GM12864 (cell line): Measurements from ENCODE around the gene HMGN3.
"Not testable (repeated sequence)": the region's sequence is repeated elsewhere in the genome, so short reads cannot be mapped to it uniquely, and the experiment has no call there.

ENCODE experiments used
- DNase-seq: peaks from one replicate; pipeline ENCODE4 v3.0.0-alpha.2; 2011; ENCODE audit warnings: low read depth
- H3K4me3 ChIP-seq: 2 replicates; pipeline ENCODE4 v1.5.1; 2011; ENCODE audit warnings: mild to moderate bottlenecking, low read depth, low read length, control low read depth
- TF ChIP-seq, protein P1 (sequence below): IDR thresholded peaks from 2 replicates; pipeline ENCODE4 v1.5.1; 2011; ENCODE audit warnings: low read depth, mild to moderate bottlenecking, moderate library complexity, low read length, control low read depth, inconsistent platforms; ENCODE audit errors: missing control alignments

Gene HMGN3

GRCh38 chr6:79261666-79262065 lies 27.2 kb upstream of the HMGN3 start:
- TF ChIP-seq, protein P1, sequence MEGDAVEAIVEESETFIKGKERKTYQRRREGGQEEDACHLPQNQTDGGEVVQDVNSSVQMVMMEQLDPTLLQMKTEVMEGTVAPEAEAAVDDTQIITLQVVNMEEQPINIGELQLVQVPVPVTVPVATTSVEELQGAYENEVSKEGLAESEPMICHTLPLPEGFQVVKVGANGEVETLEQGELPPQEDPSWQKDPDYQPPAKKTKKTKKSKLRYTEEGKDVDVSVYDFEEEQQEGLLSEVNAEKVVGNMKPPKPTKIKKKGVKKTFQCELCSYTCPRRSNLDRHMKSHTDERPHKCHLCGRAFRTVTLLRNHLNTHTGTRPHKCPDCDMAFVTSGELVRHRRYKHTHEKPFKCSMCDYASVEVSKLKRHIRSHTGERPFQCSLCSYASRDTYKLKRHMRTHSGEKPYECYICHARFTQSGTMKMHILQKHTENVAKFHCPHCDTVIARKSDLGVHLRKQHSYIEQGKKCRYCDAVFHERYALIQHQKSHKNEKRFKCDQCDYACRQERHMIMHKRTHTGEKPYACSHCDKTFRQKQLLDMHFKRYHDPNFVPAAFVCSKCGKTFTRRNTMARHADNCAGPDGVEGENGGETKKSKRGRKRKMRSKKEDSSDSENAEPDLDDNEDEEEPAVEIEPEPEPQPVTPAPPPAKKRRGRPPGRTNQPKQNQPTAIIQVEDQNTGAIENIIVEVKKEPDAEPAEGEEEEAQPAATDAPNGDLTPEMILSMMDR, result no peak
- H3K4me3 ChIP-seq, result no peak overlapping the region
- DNase-seq, result no peak

DNA sequence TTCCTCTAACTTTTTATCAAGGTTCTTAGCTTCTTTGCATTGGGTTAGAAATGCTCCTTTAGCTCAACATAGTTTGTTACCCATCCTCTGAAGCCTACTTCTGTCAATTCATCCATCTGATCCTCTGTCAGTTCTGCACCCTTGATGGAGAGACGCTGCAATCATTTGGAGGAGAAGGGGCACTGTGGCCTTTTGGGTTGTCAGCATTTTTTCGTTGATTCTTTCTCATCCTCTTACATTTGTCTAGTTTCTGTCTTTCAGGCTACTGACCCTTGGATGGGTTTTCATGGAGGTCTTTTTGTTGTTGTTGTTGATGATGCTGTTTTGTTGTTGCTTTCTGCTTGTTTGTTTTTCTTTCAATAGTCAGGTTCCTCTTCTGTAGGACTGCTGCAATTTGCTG lies 26.3 kb upstream of the HMGN3 start:
- no peak overlapping the region for H3K4me3 ChIP-seq
- TF ChIP-seq, protein P1, result no peak
- no peak for DNase-seq

- no peak overlapping the region for H3K4me3 ChIP-seq
- TF ChIP-seq, protein P1, result no peak
- no peak for DNase-seq
Measured at GRCh38 chr6:79257381-79258205, 23.1 kb upstream of the HMGN3 start.

- not testable (repeated sequence) for H3K4me3 ChIP-seq, DNase-seq
Measured at GRCh38 chr6:79256770-79257169, 22.3 kb upstream of the HMGN3 start.

DNA sequence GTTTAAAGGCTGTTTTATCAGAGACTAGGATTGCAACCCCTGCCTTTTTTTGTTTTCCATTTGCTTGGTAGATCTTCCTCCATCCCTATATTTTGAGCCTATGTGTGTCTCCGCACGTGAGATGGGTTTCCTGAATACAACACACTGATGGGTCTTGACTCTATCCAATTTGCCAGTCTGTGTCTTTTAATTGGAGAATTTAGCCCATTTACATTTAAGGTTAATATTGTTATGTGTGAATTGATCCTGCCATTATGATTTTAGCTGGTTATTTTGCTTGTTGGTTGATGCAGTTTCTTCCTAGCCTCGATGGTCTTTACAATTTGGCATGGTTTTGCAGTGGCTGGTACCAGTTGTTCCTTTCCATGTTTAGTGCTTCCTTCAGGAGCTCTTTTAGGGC lies 20.6 kb upstream of the HMGN3 start:
- H3K4me3 ChIP-seq, DNase-seq: not testable (repeated sequence)

DNA sequence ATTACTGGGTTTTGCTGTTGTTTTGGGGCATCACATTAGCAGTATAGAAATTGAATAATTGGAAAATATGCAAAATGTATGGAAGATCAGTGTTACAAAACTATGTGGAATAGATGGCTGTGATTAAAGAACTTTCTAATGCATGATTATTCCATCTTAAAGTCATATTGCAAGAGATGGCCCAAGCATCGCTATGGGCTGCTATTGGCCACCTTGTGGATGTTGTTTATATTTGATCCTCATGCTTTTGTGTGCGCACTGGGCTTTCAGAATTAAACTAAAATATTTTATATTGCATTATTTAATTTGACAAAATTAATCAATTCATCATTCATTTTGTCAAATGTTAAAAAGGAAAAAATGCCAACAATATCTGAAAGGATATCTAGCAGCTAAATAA lies 16.1 kb upstream of the HMGN3 start:
- no peak for DNase-seq
- TF ChIP-seq, protein P1, result no peak
- no peak overlapping the region for H3K4me3 ChIP-seq

- TF ChIP-seq, protein P1, result peak; percentile 38
- no peak for DNase-seq
- H3K4me3 ChIP-seq, result no peak overlapping the region
Measured at GRCh38 chr6:79250107-79250514, 15.6 kb upstream of the HMGN3 start.

DNA sequence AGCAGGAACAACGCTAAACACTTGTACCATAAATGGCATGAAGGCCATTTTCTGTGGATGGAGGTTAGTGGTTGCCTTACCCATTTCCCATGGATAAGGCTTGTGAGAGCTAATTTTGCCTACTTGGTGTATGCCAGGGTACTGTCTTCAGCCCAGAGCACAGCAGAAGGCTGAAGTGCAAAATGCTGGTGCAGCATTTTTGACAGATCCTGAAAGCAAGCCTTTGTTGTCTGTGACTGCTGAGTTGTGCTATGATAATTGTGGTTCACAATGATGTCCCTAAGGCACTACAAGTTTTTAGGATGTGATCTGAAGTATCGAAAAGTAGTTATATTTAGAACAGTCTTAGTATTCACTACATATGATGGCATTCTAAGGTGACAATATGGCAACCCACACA lies 14.7 kb upstream of the HMGN3 start:
- TF ChIP-seq, protein P1, result no peak
- H3K4me3 ChIP-seq, result no peak overlapping the region
- DNase-seq, result no peak
